A673 (cell line): ENCODE results near the gene ISLR.

Experiments used
- CTCF ChIP-seq: fragments of 300-800, 200-600 bp; sonication (generic); conservative IDR thresholded peaks from 2 replicates; pipeline ENCODE4 v1.5.1; 2017; ENCODE audit warnings: low read depth, mild to moderate bottlenecking, antibody characterized with exemption, low read length, moderate library complexity, mixed read lengths
- EZH2 ChIP-seq: fragments of 200-600 bp; sonication (generic); IDR thresholded peaks from 2 replicates; pipeline ENCODE4 v1.6.1; 2017; ENCODE audit warnings: borderline replicate concordance, low read depth, mild to moderate bottlenecking, mixed read lengths, antibody characterized with exemption, low read length; ENCODE audit not compliant: poor library complexity, severe bottlenecking

GRCh38 chr15:74221399-74222239 lies 48.1 kb downstream of the ISLR start:
- no peak for TF ChIP-seq EZH2
- TF ChIP-seq CTCF, result no peak
